Keratinocyte (primary cell): ENCODE measurements around the gene CEP85L. TPM values are rescaled to one million over a fixed set of nuclear protein-coding genes. Genes with fewer than 3 reads are reported as not detected.

ENCODE experiments used
- DNase-seq: peaks from one replicate; pipeline ENCODE4 v3.0.0-alpha.2; 2011; ENCODE audit warnings: low read depth, missing footprints, low spot score
- FAIRE-seq: peaks from 2 replicates; lab custom pipeline; 2011; peaks lifted over from hg19 to GRCh38; lab: Jason Lieb, UNC
- H2AFZ ChIP-seq: 2 replicates; pipeline ENCODE4 v1.6.0; 2012; ENCODE audit warnings: low read length, control low read depth, inconsistent platforms; ENCODE audit not compliant: control insufficient read depth
- H3K27ac ChIP-seq: 2 replicates; pipeline ENCODE4 v1.5.1; 2011; ENCODE audit warnings: low read length; ENCODE audit not compliant: control insufficient read depth, insufficient read depth
- H3K27me3 ChIP-seq: 3 replicates; pipeline ENCODE4 v1.6.0; 2011; ENCODE audit warnings: low read length; ENCODE audit not compliant: control insufficient read depth, insufficient read depth; ENCODE audit errors: extremely low read depth
- H3K36me3 ChIP-seq, 2 experiments: 2 replicates in 1 of 2; 3 replicates in 1 of 2; pipeline ENCODE4 v1.5.1; 2011; ENCODE audit warnings: low read length in 2 of 2, mild to moderate bottlenecking in 1 of 2; ENCODE audit not compliant: control insufficient read depth in 2 of 2, insufficient read depth in 2 of 2; ENCODE audit errors: extremely low read depth in 1 of 2
- H3K4me1 ChIP-seq: 3 replicates; pipeline ENCODE4 v1.5.1; 2011; ENCODE audit warnings: low read length; ENCODE audit not compliant: control insufficient read depth, insufficient read depth; ENCODE audit errors: extremely low read depth
- H3K4me2 ChIP-seq: 3 replicates; pipeline ENCODE4 v1.6.0; 2011; ENCODE audit warnings: low read depth, low read length; ENCODE audit not compliant: control insufficient read depth, insufficient read depth; ENCODE audit errors: extremely low read depth
- H3K4me3 ChIP-seq, 3 experiments: fragments of 200-600 bp in 1 of 3; sonication (generic) in 1 of 3; 2 replicates in 2 of 3; 3 replicates in 1 of 3; pipeline ENCODE4 v1.5.1; 2011 to 2016; ENCODE audit warnings: low read length in 3 of 3, mild to moderate bottlenecking in 3 of 3, control low read depth in 2 of 3, inconsistent platforms in 1 of 3, low read depth in 1 of 3, mixed read lengths in 1 of 3, mixed run types in 1 of 3, moderate library complexity in 1 of 3; ENCODE audit not compliant: control insufficient read depth in 2 of 3, insufficient read depth in 2 of 3; ENCODE audit errors: extremely low read depth in 1 of 3
- H3K79me2 ChIP-seq: 2 replicates; pipeline ENCODE4 v1.6.0; 2012; ENCODE audit warnings: low read length; ENCODE audit not compliant: control insufficient read depth, insufficient read depth
- H3K9ac ChIP-seq: 3 replicates; pipeline ENCODE4 v1.6.0; 2011; ENCODE audit warnings: low read length; ENCODE audit not compliant: control insufficient read depth, insufficient read depth; ENCODE audit errors: extremely low read depth
- H3K9me1 ChIP-seq: 3 replicates; pipeline ENCODE4 v1.6.0; 2011; ENCODE audit warnings: low read length; ENCODE audit not compliant: control insufficient read depth, insufficient read depth; ENCODE audit errors: extremely low read depth
- H3K9me3 ChIP-seq: 2 replicates; pipeline ENCODE4 v1.5.1; 2012; ENCODE audit warnings: low read depth, low read length; ENCODE audit not compliant: control insufficient read depth
- H4K20me1 ChIP-seq: 3 replicates; pipeline ENCODE4 v1.6.0; 2011; ENCODE audit warnings: low read length; ENCODE audit not compliant: control insufficient read depth, insufficient read depth; ENCODE audit errors: extremely low read depth
- EZH2 ChIP-seq: IDR thresholded peaks from one replicate; pipeline ENCODE4 v1.6.1; 2012; ENCODE audit warnings: inconsistent platforms, mild to moderate bottlenecking, low read length, moderate library complexity
- dilution Hi-C: fragments of 300-500 bp; cut with MboI; formaldehyde crosslinking; loops from one replicate; pipeline ENCODE4 v1.7.0; 2020; ENCODE audit warnings: low sequenced_read_pairs; ENCODE audit not compliant: extremely low pct_ligation_motif_present
- polyA plus RNA-seq, 5 experiments: library from polyadenylated mRNA; depleted of rRNA in 3 of 5; stranded (reverse) in 3 of 5; stranded (forward) in 1 of 5; unstranded in 1 of 5; fragments of >200 nt; gene quantifications; 1 replicate in 1 of 5; 2 replicates in 3 of 5; 3 replicates in 1 of 5; pipeline versions ENCODE4 v1.2.1 to v1.2.3, GENCODE V29; 2011 to 2012; ENCODE audit warnings: missing spikeins in 2 of 5, low read depth in 1 of 5, low replicate concordance in 1 of 5
- TF ChIP-seq, protein P1 (sequence below), 3 experiments: IDR thresholded peaks in 1 of 3; conservative IDR thresholded peaks in 1 of 3; optimal IDR thresholded peaks in 1 of 3; 2 replicates in 2 of 3; 3 replicates in 1 of 3; pipeline versions ENCODE3 to v1.5.1; 2011; ENCODE audit warnings: low read length in 3 of 3, mild to moderate bottlenecking in 3 of 3, moderate library complexity in 2 of 3, control low read depth in 1 of 3, inconsistent platforms in 1 of 3; ENCODE audit not compliant: insufficient read depth in 2 of 3; ENCODE audit errors: extremely low read depth in 1 of 3

The CEP85L gene
- polyA plus RNA-seq, 1 donor (not counting 4 experiments of a cell fraction or from before 2014, with no cell fraction given) = 3.5 TPM

DNA sequence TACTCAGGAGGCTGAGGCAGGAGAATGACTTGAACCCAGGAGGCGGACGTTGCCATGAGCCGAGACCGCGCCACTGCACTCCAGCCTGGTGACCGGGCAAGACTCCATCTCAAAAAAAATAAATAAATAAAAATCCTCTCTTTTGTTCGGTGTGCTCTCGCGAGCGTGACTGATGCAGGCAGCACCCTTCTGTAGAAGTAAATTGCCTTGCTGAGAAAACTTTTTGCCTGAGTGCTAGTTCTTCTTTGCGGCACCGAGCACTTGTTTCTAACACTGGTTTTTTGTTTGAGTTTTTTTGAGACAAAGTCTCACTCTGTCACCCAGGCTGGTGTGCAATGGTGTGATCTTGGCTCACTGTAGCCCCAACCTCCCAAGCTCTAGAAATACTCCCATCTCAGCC, 72.8 kb downstream of the CEP85L start:
- no peaks in the 10 kb centered on the region for H3K36me3 ChIP-seq
- TF ChIP-seq EZH2 = no peak
- TF ChIP-seq, protein P1, sequence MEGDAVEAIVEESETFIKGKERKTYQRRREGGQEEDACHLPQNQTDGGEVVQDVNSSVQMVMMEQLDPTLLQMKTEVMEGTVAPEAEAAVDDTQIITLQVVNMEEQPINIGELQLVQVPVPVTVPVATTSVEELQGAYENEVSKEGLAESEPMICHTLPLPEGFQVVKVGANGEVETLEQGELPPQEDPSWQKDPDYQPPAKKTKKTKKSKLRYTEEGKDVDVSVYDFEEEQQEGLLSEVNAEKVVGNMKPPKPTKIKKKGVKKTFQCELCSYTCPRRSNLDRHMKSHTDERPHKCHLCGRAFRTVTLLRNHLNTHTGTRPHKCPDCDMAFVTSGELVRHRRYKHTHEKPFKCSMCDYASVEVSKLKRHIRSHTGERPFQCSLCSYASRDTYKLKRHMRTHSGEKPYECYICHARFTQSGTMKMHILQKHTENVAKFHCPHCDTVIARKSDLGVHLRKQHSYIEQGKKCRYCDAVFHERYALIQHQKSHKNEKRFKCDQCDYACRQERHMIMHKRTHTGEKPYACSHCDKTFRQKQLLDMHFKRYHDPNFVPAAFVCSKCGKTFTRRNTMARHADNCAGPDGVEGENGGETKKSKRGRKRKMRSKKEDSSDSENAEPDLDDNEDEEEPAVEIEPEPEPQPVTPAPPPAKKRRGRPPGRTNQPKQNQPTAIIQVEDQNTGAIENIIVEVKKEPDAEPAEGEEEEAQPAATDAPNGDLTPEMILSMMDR (optimal IDR thresholded peaks at IDR 0.05 in 1 of 3, IDR thresholded peaks at IDR 0.05 in 1 of 3, conservative IDR thresholded peaks at IDR 0.05 in 1 of 3; ENCODE audit: extremely low read depth in 1 of 3, insufficient read depth in 2 of 3, low read length in 3 of 3) = no peak

DNA sequence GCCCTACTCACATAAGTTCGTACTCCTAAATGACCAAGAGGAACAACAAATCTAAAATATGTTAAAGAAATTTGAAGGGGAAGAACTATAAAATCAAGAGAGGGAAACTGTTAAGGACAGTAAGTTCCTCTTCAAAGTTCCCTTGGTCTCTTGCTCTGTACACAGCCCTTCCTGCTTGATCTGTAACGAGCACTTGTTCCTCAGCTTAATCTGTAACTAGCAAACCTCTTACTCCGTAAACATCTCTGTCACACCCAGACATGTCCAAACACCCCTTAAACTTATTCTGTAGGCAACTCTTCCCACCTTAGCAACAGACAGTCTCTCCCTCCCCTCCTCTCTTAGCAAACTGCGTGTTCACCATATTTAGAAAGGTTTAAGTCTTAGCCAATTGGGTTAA, 73.4 kb downstream of the CEP85L start:
- Histone ChIP-seq H4K20me1 (no peaks in the 10 kb centered on the region), H3K4me2 (no peak overlapping the region), H2AFZ (no peak overlapping the region), H3K79me2 (no peaks in the 10 kb centered on the region), H3K9ac (no peak overlapping the region), H3K9me1 (no peaks in the 10 kb centered on the region), H3K27ac (no peak overlapping the region), H3K4me1 (no peaks in the 10 kb centered on the region), H3K27me3 (no peaks in the 10 kb centered on the region), H3K4me3 (no peak overlapping the region), H3K9me3 (peaks cover 17% of the 10 kb centered on the region), H3K36me3 (no peaks in the 10 kb centered on the region)
- dilution Hi-C loops = no loop called here
- no peak for DNase-seq
- FAIRE-seq = no peak
- TF ChIP-seq, protein P1 (optimal IDR thresholded peaks at IDR 0.05 in 1 of 3, IDR thresholded peaks at IDR 0.05 in 1 of 3, conservative IDR thresholded peaks at IDR 0.05 in 1 of 3; ENCODE audit: extremely low read depth in 1 of 3, insufficient read depth in 2 of 3, low read length in 3 of 3) = no peak
- no peak for TF ChIP-seq EZH2

More for the DNA sequence above, 72.8 kb downstream of the CEP85L start:
- H3K27me3 ChIP-seq = no peaks in the 10 kb centered on the region
- H3K9ac ChIP-seq = no peak overlapping the region
- no peaks in the 10 kb centered on the region for H3K79me2 ChIP-seq
- H2AFZ ChIP-seq = no peak overlapping the region
- H3K9me3 ChIP-seq = peaks cover 17% of the 10 kb centered on the region
- H4K20me1 ChIP-seq = no peaks in the 10 kb centered on the region
- DNase-seq = no peak
- no peak overlapping the region for H3K4me2 ChIP-seq
- dilution Hi-C loops = no loop called here
- no peak overlapping the region for H3K27ac ChIP-seq
- H3K9me1 ChIP-seq = no peaks in the 10 kb centered on the region
- no peak for FAIRE-seq
- no peaks in the 10 kb centered on the region for H3K4me1 ChIP-seq
- H3K4me3 ChIP-seq = no peak overlapping the region
